GM20000 (cell line): ENCODE results near the gene TMEM213.
"Not testable (repeated sequence)": the region's sequence is repeated elsewhere in the genome, so short reads cannot be mapped to it uniquely, and the experiment has no call there.

Experiments used
- DNase-seq: peaks from one replicate; pipeline ENCODE4 v3.0.0; 2012; ENCODE audit warnings: low spot score
- CTCF ChIP-seq: IDR thresholded peaks from 2 replicates; pipeline ENCODE4 v1.5.1; 2012; ENCODE audit warnings: mild to moderate bottlenecking, control low read depth; ENCODE audit errors: extremely low read depth, missing control alignments

Gene TMEM213

GRCh38 chr7:138798836-138799235 is 1.0 kb downstream of the TMEM213 start:
- no peak for TF ChIP-seq CTCF
- no peak for DNase-seq

- no peak for TF ChIP-seq CTCF
- DNase-seq: no peak
Measured at GRCh38 chr7:138799336-138800000, 1.7 kb downstream of the TMEM213 start.

- no peak for TF ChIP-seq CTCF
- DNase-seq: no peak
Measured at GRCh38 chr7:138801256-138801655, 3.5 kb downstream of the TMEM213 start.

GRCh38 chr7:138802706-138803105 is 4.9 kb downstream of the TMEM213 start:
- no peak for TF ChIP-seq CTCF
- no peak for DNase-seq

- no peak for DNase-seq
- TF ChIP-seq CTCF: no peak
Measured at GRCh38 chr7:138804618-138805017, 6.8 kb downstream of the TMEM213 start.

GRCh38 chr7:138809346-138809745 is 11.6 kb downstream of the TMEM213 start:
- DNase-seq: no peak
- TF ChIP-seq CTCF: no peak

- not testable (repeated sequence) for DNase-seq
Measured at GRCh38 chr7:138811327-138811726, 13.5 kb downstream of the TMEM213 start.

- no peak for DNase-seq
- TF ChIP-seq CTCF: no peak
Measured at GRCh38 chr7:138813945-138814344, 16.2 kb downstream of the TMEM213 start.
